ENCODE measurements around the gene FAR1. TPM values are rescaled to one million over a fixed set of nuclear protein-coding genes. Genes with fewer than 3 reads are reported as not detected.

Gene FAR1
- polyA plus RNA-seq, 3 donors: 47.2 to 77.0 (median 52.6) TPM

DNA sequence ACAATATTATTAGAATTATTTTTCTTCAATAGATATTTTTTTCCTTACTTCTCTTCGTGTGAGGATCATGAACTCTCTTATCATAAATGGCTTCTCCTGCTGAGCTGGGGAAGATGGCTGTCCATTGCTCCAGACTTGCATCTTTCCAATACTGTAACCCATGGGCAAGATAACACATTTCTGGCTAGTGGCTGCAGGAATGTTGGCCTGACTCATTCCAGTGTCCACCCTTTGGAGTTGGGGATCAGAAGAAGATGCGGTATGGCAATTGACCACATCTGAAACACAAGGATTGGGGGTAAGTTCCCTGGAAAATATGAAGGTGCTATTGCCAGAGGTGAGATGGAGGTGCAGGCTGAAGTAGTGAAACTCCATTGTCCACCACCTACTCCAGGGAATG lies 92.8 kb downstream of the FAR1 start:
- TF ChIP-seq, protein P1, sequence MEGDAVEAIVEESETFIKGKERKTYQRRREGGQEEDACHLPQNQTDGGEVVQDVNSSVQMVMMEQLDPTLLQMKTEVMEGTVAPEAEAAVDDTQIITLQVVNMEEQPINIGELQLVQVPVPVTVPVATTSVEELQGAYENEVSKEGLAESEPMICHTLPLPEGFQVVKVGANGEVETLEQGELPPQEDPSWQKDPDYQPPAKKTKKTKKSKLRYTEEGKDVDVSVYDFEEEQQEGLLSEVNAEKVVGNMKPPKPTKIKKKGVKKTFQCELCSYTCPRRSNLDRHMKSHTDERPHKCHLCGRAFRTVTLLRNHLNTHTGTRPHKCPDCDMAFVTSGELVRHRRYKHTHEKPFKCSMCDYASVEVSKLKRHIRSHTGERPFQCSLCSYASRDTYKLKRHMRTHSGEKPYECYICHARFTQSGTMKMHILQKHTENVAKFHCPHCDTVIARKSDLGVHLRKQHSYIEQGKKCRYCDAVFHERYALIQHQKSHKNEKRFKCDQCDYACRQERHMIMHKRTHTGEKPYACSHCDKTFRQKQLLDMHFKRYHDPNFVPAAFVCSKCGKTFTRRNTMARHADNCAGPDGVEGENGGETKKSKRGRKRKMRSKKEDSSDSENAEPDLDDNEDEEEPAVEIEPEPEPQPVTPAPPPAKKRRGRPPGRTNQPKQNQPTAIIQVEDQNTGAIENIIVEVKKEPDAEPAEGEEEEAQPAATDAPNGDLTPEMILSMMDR (IDR thresholded peaks at IDR 0.05): no peak
- no peaks in the 10 kb centered on the region for H3K4me1 ChIP-seq (ENCODE audit: control insufficient read depth in 1 of 2, insufficient read depth in 2 of 2, low read length in 2 of 2)
- no peaks in the 10 kb centered on the region for H3K27me3 ChIP-seq (ENCODE audit: control insufficient read depth in 2 of 2, insufficient read depth in 2 of 2, low read length in 2 of 2)
- H3K9me3 Mint-ChIP-seq: peaks cover 0 to 2% (median 0%) of the 10 kb centered on the region in 7 donors
- H2AFZ ChIP-seq (ENCODE audit: insufficient read depth, low read depth, low read length, poor library complexity, severe bottlenecking): no peak overlapping the region
- peaks cover 0 to 7% (median 4%) of the 10 kb centered on the region in 3 donors for H3K27me3 Mint-ChIP-seq (ENCODE audit: low read depth in 3 of 3)
- no peaks in the 10 kb centered on the region for H3K9me3 ChIP-seq (replicated peaks in 1 of 2; ENCODE audit: control insufficient read depth in 1 of 2, insufficient read depth in 1 of 2, low read length in 2 of 2)
- H4K20me1 ChIP-seq (ENCODE audit: insufficient read depth, low read length): no peaks in the 10 kb centered on the region
- no peak overlapping the region for H3K9ac ChIP-seq (ENCODE audit: insufficient read depth, low read length, poor library complexity, severe bottlenecking)
- H3K36me3 Mint-ChIP-seq: no peaks in the 10 kb centered on the region
- H3K4me3 Mint-ChIP-seq: no peak overlapping the region
- H3K4me1 Mint-ChIP-seq: no peaks in the 10 kb centered on the region
- no peak for DNase-seq
- H3K79me2 ChIP-seq (ENCODE audit: insufficient read depth, low read length): no peaks in the 10 kb centered on the region
- no peak overlapping the region for H3K4me2 ChIP-seq (replicated peaks; ENCODE audit: extremely low read depth, low read length, poor library complexity, severe bottlenecking)
- H3K27ac Mint-ChIP-seq: no peak overlapping the region
- intact Hi-C loops (cut with micrococcal nuclease): no loop called here
- WGBS (ENCODE audit: insufficient coverage): no CpG with 5 or more reads among the region's 2 CpGs
- no peak overlapping the region for H3K27ac ChIP-seq (ENCODE audit: low read depth in 1 of 2, low read length in 2 of 2)
- no peak overlapping the region for H3K4me3 ChIP-seq (replicated peaks in 1 of 3; ENCODE audit: low read depth in 2 of 3, low read length in 3 of 3)
- H3K36me3 ChIP-seq (replicated peaks in 1 of 2; ENCODE audit: control insufficient read depth in 1 of 2, insufficient read depth in 2 of 2, low read length in 2 of 2): no peaks in the 10 kb centered on the region

DNA sequence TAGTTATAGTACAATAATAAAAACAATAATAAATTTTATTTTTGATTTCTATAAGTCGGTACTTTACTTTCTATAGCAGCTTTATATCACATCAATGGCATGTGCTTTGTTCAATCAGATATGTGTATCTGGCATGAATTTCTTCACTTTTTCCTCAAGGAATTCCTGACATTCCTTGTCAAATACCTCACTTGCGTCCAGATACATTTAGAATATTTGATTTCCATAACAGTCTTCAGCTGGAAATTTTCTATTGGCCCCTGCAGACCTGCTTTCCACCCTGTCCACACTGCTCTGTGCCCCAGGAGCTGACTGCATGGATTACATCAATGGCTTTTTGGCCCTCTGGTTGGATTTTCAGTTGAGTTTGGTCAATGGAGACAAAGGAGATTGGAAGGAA lies 93.2 kb downstream of the FAR1 start:
- Histone ChIP-seq H3K36me3 (replicated peaks in 1 of 2; ENCODE audit: control insufficient read depth in 1 of 2, insufficient read depth in 2 of 2, low read length in 2 of 2) (no peaks in the 10 kb centered on the region), H3K4me2 (replicated peaks; ENCODE audit: extremely low read depth, low read length, poor library complexity, severe bottlenecking) (no peak overlapping the region), H2AFZ (ENCODE audit: insufficient read depth, low read depth, low read length, poor library complexity, severe bottlenecking) (no peak overlapping the region), H3K9ac (ENCODE audit: insufficient read depth, low read length, poor library complexity, severe bottlenecking) (no peak overlapping the region), H3K4me3 (replicated peaks in 1 of 3; ENCODE audit: low read depth in 2 of 3, low read length in 3 of 3) (no peak overlapping the region), H3K27ac (ENCODE audit: low read depth in 1 of 2, low read length in 2 of 2) (no peak overlapping the region), H3K27me3 (ENCODE audit: control insufficient read depth in 2 of 2, insufficient read depth in 2 of 2, low read length in 2 of 2) (no peaks in the 10 kb centered on the region), H4K20me1 (ENCODE audit: insufficient read depth, low read length) (no peaks in the 10 kb centered on the region), H3K79me2 (ENCODE audit: insufficient read depth, low read length) (no peaks in the 10 kb centered on the region), H3K9me3 (replicated peaks in 1 of 2; ENCODE audit: control insufficient read depth in 1 of 2, insufficient read depth in 1 of 2, low read length in 2 of 2) (no peaks in the 10 kb centered on the region), H3K4me1 (ENCODE audit: control insufficient read depth in 1 of 2, insufficient read depth in 2 of 2, low read length in 2 of 2) (no peaks in the 10 kb centered on the region)
- H3K27ac Mint-ChIP-seq: no peak overlapping the region
- H3K9me3 Mint-ChIP-seq: peaks cover 0 to 2% (median 0%) of the 10 kb centered on the region in 7 donors
- 78% methylated on average over 1 of the region's 2 CpGs for WGBS (ENCODE audit: insufficient coverage)
- no peaks in the 10 kb centered on the region for H3K36me3 Mint-ChIP-seq
- DNase-seq: no peak
- H3K27me3 Mint-ChIP-seq (ENCODE audit: low read depth in 3 of 3): peaks cover 0 to 7% (median 1%) of the 10 kb centered on the region in 3 donors
- no peak overlapping the region for H3K4me3 Mint-ChIP-seq
- no peaks in the 10 kb centered on the region for H3K4me1 Mint-ChIP-seq
- intact Hi-C loops (cut with micrococcal nuclease): no loop called here
- TF ChIP-seq, protein P1 (IDR thresholded peaks at IDR 0.05): no peak

All from CD14-positive monocyte (primary cell).